T-helper 1 cell treated with Interleukin-12 subunit alpha and Interleukin-12 subunit beta and Interleukin-4 antibody, amounts not matched to agents 30 ng/mL and 1 ng/mL, for 36 hours (primary cell): Measurements from ENCODE around the gene EPM2A. TPM values are rescaled to one million over a fixed set of nuclear protein-coding genes. Genes with fewer than 3 reads are reported as not detected.

Experiments
- intact Hi-C: fragments of 100-400 bp; cut with micrococcal nuclease; formaldehyde crosslinking; loops from one replicate; pipeline ENCODE4 v1.15.1; 2024
- total RNA-seq: library from RNA; stranded (reverse); gene quantifications from 2 replicates; pipeline ENCODE4 v1.2.3, GENCODE V29; 2022

Gene EPM2A
- total RNA-seq, 1 donor from 2014 or later = 3.4 TPM

DNA sequence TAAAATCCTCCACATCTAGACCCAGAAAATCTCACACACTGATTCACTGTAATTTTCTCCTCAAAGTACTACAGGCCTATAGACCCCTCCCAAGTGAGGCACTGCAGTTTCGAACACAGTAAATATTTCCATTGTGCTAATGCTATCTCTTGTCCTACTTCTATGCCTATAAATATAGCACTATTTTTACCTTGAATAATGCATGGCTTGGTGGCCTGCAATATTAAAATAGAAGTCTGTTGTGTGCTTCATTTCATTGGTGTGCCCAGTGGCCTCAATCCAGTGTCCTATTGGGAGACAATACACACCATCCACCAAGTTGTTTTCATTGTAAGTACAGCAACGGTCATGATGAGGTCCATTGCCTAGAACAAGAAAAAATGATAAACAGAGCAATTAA lies 49.4 kb downstream of the EPM2A start:
- intact Hi-C loops = no loop called here

DNA sequence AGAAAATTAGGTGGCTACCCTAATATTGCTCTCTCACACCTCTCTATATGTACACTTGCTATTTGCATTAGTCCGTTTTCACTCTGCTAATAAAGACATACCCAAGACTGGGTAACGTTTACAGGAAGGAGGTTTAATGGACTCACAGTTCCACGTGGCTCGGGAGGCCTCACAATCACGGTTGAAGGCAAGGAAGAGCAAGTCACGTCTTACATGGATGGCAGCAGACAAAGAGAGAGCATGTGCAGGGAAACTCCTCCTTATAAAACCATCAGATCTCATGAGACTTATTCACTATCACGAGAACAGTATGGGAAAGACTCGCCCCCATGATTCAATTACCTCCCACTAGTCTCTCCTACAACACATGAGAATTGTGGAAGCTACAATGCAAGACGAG lies 53.4 kb downstream of the EPM2A start:
- intact Hi-C loops = no loop called here

DNA sequence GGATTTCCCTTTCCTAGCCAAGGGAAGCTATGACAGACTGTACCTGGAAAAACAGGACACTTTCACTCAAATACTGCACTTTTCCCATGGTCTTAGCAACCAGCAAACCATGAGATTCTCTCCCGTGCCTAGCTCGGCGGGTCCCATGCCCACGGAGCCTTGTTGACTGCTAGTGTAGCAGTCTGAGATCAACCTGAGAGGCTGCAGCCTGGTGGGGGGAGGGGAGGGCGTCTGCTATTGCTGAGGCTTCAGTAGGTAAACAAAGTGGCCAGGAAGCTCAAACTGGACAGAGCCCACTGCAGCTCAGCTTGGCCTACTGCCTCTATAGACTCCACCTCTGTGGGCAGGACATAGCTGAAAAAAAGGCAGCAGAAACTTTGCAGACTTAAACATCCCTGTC lies 61.8 kb downstream of the EPM2A start:
- intact Hi-C loops = no loop called here

DNA sequence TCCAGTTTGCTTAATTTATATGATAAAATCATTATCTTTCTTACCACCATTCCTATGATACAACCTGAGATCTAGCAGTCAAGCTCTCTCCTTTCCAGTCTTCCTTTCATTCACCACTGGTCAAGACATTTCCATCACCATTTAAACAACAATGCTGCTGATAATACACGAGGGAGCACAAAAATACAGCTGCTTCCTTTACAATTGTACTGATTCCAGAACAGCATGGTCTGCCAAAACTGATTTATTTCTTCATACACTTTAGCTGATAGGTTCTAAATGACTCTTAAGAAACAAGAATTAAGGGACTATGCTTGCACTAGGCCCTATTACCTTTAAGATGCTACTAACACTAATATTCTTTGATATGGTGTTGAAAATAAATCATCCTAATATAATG lies 65.0 kb downstream of the EPM2A start:
- intact Hi-C loops = no loop called here

DNA sequence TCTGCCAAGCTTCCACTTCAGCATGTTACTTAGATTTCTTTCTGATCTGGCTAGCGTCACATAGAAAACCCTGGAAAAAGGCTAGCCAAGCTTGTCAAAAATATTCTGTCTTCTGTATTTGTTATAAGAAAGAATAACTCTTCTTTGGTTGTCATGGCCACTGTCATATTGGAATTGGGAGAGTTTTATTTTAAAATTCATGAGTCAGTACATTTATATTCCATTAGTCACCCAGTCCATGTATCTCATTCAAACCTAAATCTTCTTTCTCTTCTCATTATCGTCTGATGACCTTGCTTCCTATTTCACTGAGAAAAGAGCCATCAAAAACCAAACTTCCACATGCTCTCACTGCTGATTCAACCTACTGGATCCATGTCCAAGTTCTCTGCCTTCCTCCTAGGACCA lies 65.7 kb downstream of the EPM2A start:
- intact Hi-C loops = no loop called here

DNA sequence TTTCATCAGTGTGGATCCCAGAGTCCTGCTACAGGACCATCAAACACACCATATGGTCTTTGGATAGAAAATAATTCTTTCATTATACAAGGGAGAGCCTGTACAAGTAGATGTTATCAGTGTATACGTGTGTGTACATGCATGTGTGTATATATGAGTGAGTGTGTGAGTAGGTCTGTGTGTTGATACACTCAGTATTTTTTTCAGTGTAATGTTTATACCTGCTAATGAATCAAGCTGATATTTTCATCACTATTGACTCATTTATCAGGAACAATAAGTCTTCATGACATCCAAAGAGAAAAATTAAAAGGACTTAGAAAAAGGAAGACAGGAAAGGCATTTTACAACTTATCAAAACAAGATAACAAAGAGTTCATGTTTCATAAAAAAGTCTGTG lies 66.5 kb downstream of the EPM2A start:
- intact Hi-C loops = no loop called here

DNA sequence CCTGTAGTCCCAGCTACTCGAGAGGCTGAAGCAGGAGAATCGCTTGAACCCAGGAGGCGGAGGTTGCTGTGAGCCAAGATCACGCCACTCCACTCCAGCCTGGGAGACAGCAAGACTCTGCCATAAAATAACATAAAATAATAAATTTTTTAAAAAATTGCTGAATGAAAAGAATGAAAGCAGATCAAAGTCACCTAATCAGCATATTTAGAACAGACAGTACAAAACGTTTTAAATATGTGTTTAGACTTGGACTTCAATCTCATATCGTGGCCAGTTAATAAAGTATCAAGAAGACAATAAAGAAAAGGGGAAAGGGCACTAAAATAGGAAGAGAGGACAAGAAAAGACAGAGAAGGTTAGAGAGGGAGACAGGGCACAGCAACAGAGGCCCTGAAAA lies 74.6 kb downstream of the EPM2A start:
- intact Hi-C loops = no loop called here

DNA sequence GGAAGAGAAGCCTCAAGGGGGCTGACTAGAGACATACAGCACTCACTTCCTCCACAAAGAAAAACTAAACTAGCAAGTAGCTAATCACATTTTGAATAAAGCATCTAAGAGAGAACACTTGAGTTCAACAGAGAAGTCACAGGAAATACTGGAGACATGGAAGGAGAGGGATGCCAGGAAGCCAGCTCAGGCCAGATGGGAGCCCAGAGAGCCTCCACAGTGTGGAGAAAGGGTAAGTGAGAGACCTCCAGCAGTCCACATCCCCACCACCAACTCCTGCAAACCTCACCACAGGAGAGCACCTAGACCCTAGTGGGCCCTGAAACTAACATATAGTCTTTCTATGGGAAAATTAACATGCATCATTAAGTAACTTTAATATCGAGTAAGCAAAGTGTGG lies 79.2 kb downstream of the EPM2A start:
- intact Hi-C loops = no loop called here

DNA sequence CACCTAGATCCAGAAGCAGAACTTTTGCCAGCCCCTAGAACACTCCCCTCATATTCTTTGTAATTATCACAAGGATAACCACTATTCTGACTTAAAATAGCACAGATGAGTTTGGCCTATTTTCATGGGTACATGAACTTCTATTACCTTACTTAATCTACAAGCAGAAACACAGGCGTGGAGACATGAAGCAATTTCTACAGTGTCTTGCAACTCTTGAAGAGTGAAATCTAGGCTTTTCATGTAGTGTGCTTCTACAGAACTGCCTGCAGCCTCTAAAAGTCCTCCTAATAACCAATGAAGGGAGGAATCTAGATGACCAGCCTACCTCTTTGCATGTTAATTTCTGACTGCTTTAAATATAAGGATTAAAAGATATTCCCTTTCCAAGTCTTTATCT lies 82.7 kb downstream of the EPM2A start:
- intact Hi-C loops = no loop called here

DNA sequence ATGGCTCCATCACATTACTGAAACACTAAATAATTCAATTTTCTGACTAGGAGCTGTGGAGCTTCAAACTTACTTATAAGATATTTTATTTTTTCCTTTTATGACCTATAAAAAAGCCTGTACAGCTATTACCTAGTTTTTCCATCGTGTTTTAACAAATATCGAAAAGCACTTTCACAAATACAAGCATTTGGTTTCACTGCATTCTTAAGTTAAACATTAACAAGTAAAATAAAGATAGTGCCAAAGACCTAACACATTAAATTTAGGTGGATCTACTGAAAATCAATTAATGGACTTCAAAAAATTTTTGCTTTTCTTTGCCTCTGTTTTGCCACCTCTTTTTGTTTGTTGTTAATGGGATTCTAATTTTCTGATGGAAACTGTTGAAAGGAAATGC lies 83.3 kb downstream of the EPM2A start:
- intact Hi-C loops = no loop called here

DNA sequence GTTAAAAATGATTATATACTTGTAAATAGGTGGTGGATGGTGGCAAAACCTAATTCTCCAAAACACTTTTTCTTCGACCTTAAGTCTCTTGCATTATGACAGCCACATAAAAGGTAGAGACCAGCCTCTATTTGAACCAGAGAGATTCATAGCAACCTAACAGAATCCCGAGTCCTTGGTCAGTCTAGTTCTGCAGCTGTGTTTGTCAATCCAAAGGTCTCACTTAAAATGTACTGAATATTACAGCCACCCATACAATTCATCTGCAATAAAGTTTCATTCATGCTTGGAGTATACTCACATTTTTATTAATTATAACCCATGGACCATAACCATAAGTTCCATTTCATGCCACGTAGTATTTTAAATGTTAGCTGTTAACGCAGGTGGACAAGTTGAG lies 87.2 kb downstream of the EPM2A start:
- intact Hi-C loops = no loop called here

DNA sequence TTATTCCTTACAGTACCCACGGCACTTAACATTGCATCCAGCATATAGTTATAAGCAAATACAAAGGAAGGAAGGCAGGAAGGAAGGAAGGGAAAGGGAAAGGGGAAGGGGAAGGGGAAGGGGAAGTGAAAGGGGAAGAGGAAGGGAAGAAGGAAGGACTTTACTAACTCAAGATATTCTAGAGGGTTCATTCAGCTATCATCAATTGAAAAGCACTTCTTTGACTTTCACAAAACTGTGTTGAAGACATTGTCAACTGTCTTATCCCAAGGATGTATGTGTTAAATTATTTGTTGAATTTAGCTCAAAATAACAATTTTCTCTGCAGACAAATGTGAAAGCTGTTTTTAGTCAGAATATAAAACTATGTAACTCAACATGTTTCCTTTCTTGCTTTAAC lies 87.7 kb downstream of the EPM2A start:
- intact Hi-C loops = no loop called here

DNA sequence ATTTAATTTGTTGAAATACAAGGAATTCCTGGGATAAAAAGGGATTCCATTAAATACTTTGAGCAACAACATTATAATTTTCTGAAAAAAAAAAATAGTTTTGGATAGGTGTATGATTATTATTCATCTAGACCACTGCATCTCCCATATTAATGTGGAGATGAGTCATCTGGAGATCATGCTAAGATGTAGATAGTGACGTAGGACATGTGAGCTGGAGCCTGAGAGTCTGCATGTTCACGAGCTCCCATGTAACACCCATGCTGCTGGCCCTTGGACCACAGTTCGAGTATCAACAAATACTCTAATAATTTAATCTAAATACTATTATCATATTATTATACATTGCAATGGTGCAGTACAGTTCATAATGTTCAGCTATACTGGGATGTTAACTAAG lies 91.6 kb downstream of the EPM2A start:
- intact Hi-C loops = no loop called here

DNA sequence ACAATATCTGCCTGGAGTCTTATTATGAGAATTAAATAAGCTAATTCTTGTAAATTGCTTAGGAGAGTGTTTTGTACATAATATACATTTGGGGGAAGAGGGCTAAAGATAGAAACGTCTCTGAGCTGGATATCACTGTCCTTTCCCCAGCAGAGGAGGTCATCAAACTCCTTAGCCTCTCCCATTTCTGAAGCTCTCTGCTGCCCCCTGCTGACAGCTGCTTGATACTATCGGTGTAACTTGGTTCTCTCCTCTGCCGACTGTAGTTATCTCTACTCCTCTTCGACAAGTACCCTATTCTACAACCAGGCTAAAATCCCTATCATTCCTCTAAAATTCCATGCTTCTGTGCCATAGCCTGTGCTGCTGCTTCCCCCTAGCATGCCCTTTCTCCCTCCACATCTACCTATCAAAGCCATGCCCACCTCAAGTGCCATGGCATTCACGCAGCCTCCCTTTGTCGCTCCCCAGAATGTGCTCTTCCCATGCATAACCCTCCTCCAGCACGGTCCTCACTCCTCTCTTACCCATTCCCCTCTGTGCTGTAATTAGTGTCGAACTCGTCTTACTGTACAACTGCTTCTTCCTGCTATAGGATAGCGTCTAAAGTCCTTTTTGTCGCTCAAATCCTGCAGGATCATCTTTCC lies 101.2 kb downstream of the EPM2A start:
- intact Hi-C loops = loop anchor here (1.0 to 10.0 kb wide), 5 partner anchors 420 to 1689 kb away; no protein-coding TSS in a partner anchor

DNA sequence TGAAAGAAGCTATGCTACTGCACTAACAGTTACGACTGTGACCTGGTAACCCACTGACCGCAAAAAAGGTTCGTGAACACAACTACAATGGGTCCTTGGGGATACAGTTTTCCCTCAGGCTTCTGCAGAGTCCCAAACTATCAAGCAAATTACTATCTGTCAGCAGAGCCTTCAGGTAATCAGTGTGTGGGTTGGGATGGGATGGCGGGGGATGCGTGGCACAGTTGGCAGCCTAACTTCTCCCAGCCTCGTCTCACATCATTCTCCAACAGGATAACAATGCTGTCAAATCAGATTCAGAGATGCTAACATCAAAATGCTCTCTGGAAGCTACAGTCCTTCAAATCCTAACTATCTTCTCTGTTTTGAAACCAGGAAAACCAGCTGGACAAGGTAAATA lies 102.3 kb downstream of the EPM2A start:
- intact Hi-C loops = loop anchor here (10.0 kb wide), 2 partner anchors 1528 to 1688 kb away; no protein-coding TSS in a partner anchor

DNA sequence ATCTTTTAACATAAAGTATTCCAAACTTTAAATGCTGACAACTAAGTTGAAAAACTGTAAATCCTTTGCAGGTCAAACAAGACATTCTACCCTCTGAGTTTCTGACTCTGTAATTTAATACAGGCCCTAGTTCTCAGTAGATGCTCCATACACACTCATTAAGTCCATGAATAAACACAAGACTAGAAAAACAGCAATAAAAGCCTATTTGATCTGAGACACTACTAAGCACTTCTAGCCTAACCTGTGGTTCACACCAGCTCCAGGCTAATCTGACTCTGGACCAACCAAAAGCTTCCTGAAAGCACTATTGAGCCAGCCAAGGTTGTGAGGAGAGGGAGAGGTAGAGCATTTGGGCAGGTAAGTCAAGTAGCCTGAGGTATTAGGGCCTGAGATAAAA lies 103.9 kb downstream of the EPM2A start:
- intact Hi-C loops = loop anchor here (10.0 kb wide), 2 partner anchors 1527 to 1687 kb away; no protein-coding TSS in a partner anchor

DNA sequence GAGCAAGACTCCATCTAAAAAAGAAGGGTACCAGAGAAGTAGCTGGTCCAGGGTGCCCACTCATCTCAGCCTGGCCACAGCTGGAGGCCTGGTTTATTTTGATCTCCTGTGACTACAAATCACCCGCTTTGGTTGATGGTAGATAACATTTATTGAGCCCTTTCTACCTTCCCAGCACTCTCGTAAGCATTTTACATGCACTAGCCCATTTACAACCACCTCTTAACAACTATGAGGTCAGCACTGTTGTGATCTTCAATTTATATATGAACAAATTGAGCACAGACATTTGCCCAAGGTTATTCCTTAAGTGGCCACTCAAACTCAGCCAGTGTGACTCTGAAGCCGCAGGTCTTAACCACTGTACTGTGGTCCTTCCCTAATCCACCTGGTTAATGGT lies 104.7 kb downstream of the EPM2A start:
- intact Hi-C loops = loop anchor here (10.0 kb wide), 2 partner anchors 1526 to 1686 kb away; no protein-coding TSS in a partner anchor

DNA sequence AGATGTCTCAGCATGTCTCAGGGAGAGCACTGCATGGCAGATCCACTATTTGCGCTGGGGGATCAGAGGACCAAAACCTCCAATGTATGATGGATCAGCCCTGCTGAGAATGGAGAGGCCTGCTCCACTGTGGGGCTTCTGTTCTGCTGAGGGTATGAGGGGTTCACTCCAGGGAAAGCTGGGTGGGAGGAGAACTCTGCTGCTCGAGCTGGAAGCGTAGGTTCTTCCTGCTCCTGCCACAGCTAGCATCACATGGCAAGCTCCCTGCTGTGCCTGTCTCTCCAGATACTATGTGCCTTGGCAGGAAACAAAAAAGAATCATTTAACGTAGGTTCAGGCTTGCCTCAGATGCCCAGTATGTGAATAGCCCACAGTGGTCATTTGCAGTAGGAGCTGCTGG lies 105.8 kb downstream of the EPM2A start:
- intact Hi-C loops = no loop called here

DNA sequence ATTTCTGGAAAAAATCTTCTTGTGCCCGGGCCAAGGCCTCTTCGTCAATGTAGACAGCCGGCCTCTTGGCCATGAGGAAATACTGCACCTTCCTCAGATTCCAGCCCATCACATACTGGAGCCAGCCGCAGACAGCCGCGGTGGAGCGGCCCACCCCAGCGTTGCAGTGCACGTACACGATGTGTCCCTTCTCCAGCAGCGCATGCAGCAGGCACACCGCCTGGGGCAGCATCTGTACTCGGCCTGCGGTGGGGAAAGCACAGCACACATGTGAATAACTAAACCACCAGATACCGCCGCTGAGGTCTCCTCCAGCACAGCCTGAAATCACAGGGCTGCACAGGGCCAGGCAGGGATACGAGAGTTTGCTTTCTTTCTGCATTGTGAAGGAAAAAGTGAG lies 107.9 kb downstream of the EPM2A start:
- intact Hi-C loops = no loop called here

DNA sequence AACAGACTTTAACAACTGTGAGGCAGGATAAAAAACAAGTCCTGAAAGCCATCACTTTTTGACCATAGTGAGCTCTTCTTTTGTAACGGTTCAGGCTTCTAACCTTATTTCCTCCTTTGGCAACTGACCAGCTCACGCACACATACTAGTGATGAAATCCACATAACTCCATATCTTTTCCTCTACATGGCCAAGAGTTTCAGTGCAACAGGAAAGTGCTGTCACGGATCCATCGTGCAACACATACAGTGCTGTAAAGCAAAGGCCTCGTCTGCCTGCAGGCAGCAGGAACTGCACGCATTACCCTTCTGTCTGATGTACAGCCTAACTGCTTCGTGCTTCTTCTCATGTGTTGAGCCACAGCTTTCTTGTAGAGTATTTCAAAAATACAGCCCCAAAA lies 108.5 kb downstream of the EPM2A start:
- intact Hi-C loops = no loop called here

DNA sequence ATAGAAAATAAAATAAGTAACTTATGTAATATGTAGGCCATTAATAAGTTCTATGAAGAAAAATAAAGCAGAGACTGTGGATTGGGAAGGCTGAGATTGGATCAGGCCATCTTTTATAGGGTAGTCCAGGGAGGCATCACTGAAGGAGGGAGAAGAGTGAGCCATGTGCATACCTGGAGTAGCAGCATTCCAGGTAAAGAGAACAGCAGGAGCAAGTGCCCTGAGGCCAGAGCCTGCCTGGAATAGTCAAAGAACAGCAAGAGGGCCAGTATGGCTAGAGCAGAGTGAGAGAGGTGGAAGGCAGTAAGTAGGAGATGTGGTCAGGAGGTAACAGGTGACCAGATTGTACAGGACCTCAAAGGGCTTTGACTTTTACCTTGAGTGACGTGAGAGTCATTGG lies 112.1 kb downstream of the EPM2A start:
- intact Hi-C loops = no loop called here

DNA sequence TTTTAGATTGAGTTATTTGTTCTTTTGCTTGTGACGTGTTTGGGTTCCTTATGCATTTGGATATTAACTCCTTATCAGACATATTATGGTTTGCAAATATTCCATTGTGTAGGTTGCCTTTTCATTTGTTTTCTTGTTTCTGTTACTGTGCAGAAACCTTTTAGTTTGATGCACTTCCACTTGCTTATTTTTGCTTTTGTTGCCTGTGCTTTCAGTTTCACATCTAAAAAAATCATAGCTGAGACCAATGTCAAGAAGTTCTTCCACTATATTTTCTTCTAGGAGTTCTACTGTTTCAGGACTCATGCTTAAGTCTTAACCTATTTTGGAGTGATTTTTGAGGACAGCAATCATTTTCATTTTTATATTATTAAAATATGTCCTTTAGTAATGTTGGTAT lies 113.5 kb downstream of the EPM2A start:
- intact Hi-C loops = no loop called here

DNA sequence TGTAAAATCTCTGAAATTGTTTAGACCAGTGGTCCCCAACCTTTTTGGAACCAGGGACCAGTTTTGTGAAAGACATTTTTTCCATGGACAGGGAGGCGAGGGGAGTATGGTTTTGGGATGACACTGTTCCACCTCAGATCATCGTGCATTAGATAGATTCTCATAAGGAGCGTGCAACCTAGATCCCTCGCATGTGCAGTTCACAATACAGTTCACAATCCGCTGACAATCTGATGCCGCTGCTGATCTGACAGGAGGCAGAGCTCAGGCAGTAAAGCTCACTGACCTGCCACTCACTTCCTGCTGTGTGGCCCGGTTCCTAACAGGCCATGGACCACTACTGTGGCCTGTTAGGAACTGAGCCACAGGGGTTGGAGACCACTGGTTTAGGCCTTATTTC lies 115.2 kb downstream of the EPM2A start:
- intact Hi-C loops = no loop called here

DNA sequence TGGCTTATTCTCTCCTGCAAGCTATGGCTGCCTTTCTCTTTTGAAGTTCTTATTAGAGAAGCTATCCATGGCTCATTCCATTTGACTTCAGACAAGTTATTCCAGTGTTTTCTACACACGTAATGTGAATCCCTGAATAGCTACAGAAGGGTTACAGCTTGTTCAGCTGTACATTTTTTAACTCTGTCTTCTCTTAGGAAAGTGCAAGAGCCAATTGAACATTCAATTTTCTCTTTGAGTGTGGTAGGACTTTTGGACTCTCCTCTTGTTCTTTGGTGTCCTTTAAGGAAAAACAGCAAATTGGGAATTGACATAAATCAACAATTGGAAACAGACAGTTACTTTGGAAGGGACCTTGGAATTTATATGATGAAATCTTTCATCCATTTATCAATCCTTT lies 125.8 kb downstream of the EPM2A start:
- intact Hi-C loops = no loop called here
